Activated effector memory CD4-positive, alpha-beta T cell treated with Interleukin-2 at 50 U/mL for 16 hours (primary cell): Measurements from ENCODE around the gene TMEM44.
"Not testable (repeated sequence)": the region's sequence is repeated elsewhere in the genome, so short reads cannot be mapped to it uniquely, and the experiment has no call there.

ENCODE experiments used
- DNase-seq: peaks from one replicate; pipeline ENCODE4 v3.0.0-alpha.2; 2020

The TMEM44 gene

GRCh38 chr3:194640829-194641228 lies 7.6 kb upstream of the TMEM44 start:
- DNase-seq, result peak; percentile 18

- no peak for DNase-seq
These were observed 5.9 kb upstream of the TMEM44 start for GRCh38 chr3:194638991-194639605.

GRCh38 chr3:194637541-194638400 lies 4.6 kb upstream of the TMEM44 start:
- DNase-seq, result no peak

GRCh38 chr3:194637066-194637465 lies 3.8 kb upstream of the TMEM44 start:
- DNase-seq, result no peak

GRCh38 chr3:194632809-194633348 lies 340 bp downstream of the TMEM44 start:
- DNase-seq, result no peak

GRCh38 chr3:194632226-194632808 lies 902 bp downstream of the TMEM44 start:
- no peak for DNase-seq

- no peak for DNase-seq
These were observed 1.5 kb downstream of the TMEM44 start for GRCh38 chr3:194631696-194632095.

- DNase-seq, result not testable (repeated sequence)
These were observed 2.5 kb downstream of the TMEM44 start for GRCh38 chr3:194630681-194631080.

- no peak for DNase-seq
These were observed 8.3 kb downstream of the TMEM44 start for GRCh38 chr3:194624956-194625355.

GRCh38 chr3:194623449-194624290 lies 9.5 kb downstream of the TMEM44 start:
- DNase-seq, result no peak

GRCh38 chr3:194622621-194623340 lies 10.4 kb downstream of the TMEM44 start:
- no peak for DNase-seq

- no peak for DNase-seq
These were observed 11.3 kb downstream of the TMEM44 start for GRCh38 chr3:194621947-194622346.

- DNase-seq, result no peak
These were observed 13.0 kb downstream of the TMEM44 start for GRCh38 chr3:194620196-194620595.

GRCh38 chr3:194619741-194620140 lies 13.5 kb downstream of the TMEM44 start:
- DNase-seq, result no peak

- no peak for DNase-seq
These were observed 14.2 kb downstream of the TMEM44 start for GRCh38 chr3:194618858-194619608.

GRCh38 chr3:194617827-194618226 lies 15.4 kb downstream of the TMEM44 start:
- no peak for DNase-seq

- no peak for DNase-seq
These were observed 16.0 kb downstream of the TMEM44 start for GRCh38 chr3:194617143-194617671.

- no peak for DNase-seq
These were observed 18.0 kb downstream of the TMEM44 start for GRCh38 chr3:194615226-194615625.

- no peak for DNase-seq
These were observed 21.0 kb downstream of the TMEM44 start for GRCh38 chr3:194612221-194612620.

- DNase-seq, result no peak
These were observed 22.5 kb downstream of the TMEM44 start for GRCh38 chr3:194610689-194611088.

GRCh38 chr3:194609601-194610000 lies 23.6 kb downstream of the TMEM44 start:
- no peak for DNase-seq
